HepG2 (cell line): ENCODE results near the gene DOCK4. TPM values are rescaled to one million over a fixed set of nuclear protein-coding genes. Genes with fewer than 3 reads are reported as not detected.

Source experiments
- ATAC-seq: fragments of 200-7000 bp; cut with Tn5 transposase; 3 replicates; pipeline ENCODE4 v1.9.1; 2020; ENCODE audit warnings: mild to moderate bottlenecking, moderate library complexity
- BruUV-seq: library from RNA; stranded (reverse); fragments of 400-500 nt; replicated peaks from 2 replicates; lab custom pipeline; 2021; lab: Mats Ljungman, UMichigan
- CTCF ChIA-PET: fragments of 300-600 bp; formaldehyde crosslinking; extraction: SDS; loops from one replicate; lab custom pipeline; 2021; ENCODE audit warnings: low total read pairs, inconsistent platforms, low intra/inter-chr PET ratio; lab: Yijun Ruan, JAX
- POLR2A ChIA-PET: fragments of 350-600 bp; sonication (Branson Sonifier 250); formaldehyde crosslinking; loops from one replicate; lab custom pipeline; 2020; ENCODE audit warnings: antibody characterized with exemption, inconsistent platforms; lab: Yijun Ruan, JAX
- DNase-seq: peaks from one replicate; pipeline ENCODE4 v3.0.0-alpha.2; 2015; ENCODE audit warnings: low spot score
- FAIRE-seq: peaks from 3 replicates; lab custom pipeline; 2011; peaks lifted over from hg19 to GRCh38; lab: Jason Lieb, UNC
- H2AFZ ChIP-seq: one replicate; pipeline ENCODE4 v1.6.1; 2011; ENCODE audit warnings: low read length, inconsistent platforms
- H3K27ac ChIP-seq: fragments of 300-600 bp; 3 replicates; pipeline ENCODE4 v1.8.0; 2011; ENCODE audit warnings: mixed run types, mild to moderate bottlenecking, mixed read lengths, low read length, inconsistent platforms; ENCODE audit not compliant: insufficient read depth; ENCODE audit errors: extremely low read length
- H3K27me3 ChIP-seq, 2 experiments: fragments of 200-600 bp in 1 of 2; 2 replicates in 1 of 2; 3 replicates in 1 of 2; pipeline versions ENCODE4 v1.6.0 to v1.8.0; 2011; ENCODE audit warnings: low read length in 2 of 2, mild to moderate bottlenecking in 2 of 2, moderate library complexity in 2 of 2, inconsistent platforms in 1 of 2; ENCODE audit not compliant: insufficient read depth in 2 of 2, control insufficient read depth in 1 of 2
- H3K36me3 ChIP-seq, 2 experiments: fragments of 200-600 bp in 1 of 2; replicated peaks in 1 of 2; 2 replicates in 1 of 2; 3 replicates in 1 of 2; pipeline versions ENCODE4 v1.5.1 to v1.8.0; 2011; ENCODE audit warnings: low read length in 2 of 2, inconsistent platforms in 1 of 2; ENCODE audit not compliant: insufficient read depth in 2 of 2, control insufficient read depth in 1 of 2
- H3K4me1 ChIP-seq: 2 replicates; pipeline ENCODE4 v1.5.1; 2012; ENCODE audit warnings: low read length, inconsistent platforms; ENCODE audit not compliant: insufficient read depth
- H3K4me2 ChIP-seq: 2 replicates; pipeline ENCODE4 v1.6.0; 2011; ENCODE audit warnings: low read depth, low read length, inconsistent platforms
- H3K4me3 ChIP-seq, 3 experiments: fragments of 200-600 bp in 1 of 3; sonication (generic), shearing (Covaris generic) in 1 of 3; replicated peaks in 1 of 3; 2 replicates each; pipeline ENCODE4 v1.5.1; 2011 to 2016; ENCODE audit warnings: low read length in 3 of 3, inconsistent platforms in 2 of 3, low read depth in 2 of 3, mild to moderate bottlenecking in 2 of 3, control low read depth in 1 of 3, mixed read lengths in 1 of 3; ENCODE audit not compliant: insufficient read depth in 1 of 3
- H3K79me2 ChIP-seq: one replicate; pipeline ENCODE4 v1.6.1; 2011; ENCODE audit warnings: low read length, inconsistent platforms; ENCODE audit not compliant: insufficient read depth
- H3K9ac ChIP-seq: 2 replicates; pipeline ENCODE4 v1.6.0; 2011; ENCODE audit warnings: mild to moderate bottlenecking, low read depth, low read length, inconsistent platforms; ENCODE audit not compliant: insufficient read depth
- H3K9me3 ChIP-seq: 2 replicates; pipeline ENCODE4 v1.5.1; 2012; ENCODE audit warnings: mild to moderate bottlenecking, low read length
- H4K20me1 ChIP-seq: 2 replicates; pipeline ENCODE4 v1.6.0; 2011; ENCODE audit warnings: inconsistent platforms, mild to moderate bottlenecking, low read length, moderate library complexity; ENCODE audit not compliant: insufficient read depth
- CBX5 ChIP-seq: sonication (generic); formaldehyde crosslinking; IDR thresholded peaks from 2 replicates; pipeline ENCODE4 v1.4.0; 2020; ENCODE audit warnings: missing genetic modification reagents, borderline replicate concordance
- FOXA3 ChIP-seq: IDR thresholded peaks from 2 replicates; pipeline ENCODE4 v1.6.1; 2016; ENCODE audit warnings: missing genetic modification reagents, missing compliant biosample characterization
- HNF4A ChIP-seq: sonication (generic); formaldehyde crosslinking; IDR thresholded peaks from 2 replicates; pipeline ENCODE4 v1.4.0; 2020; ENCODE audit warnings: missing genetic modification reagents
- HNRNPK ChIP-seq: fragments of 200-400 bp; formaldehyde crosslinking; IDR thresholded peaks from 2 replicates; pipeline ENCODE4 v1.6.1; 2018; ENCODE audit warnings: low read length, low read depth, moderate library complexity, mild to moderate bottlenecking; ENCODE audit not compliant: poor library complexity, severe bottlenecking
- RAD21 ChIP-seq: fragments of 450-650 bp; formaldehyde crosslinking; IDR thresholded peaks from 2 replicates; pipeline ENCODE4 v1.5.0; 2020; ENCODE audit warnings: mild to moderate bottlenecking
- SMC3 ChIP-seq: IDR thresholded peaks from 2 replicates; pipeline ENCODE4 v1.6.1; 2011; ENCODE audit warnings: low read length, improper control_type of control experiment
- SOX6 ChIP-seq, 2 experiments: fragments of 450-650 bp in 1 of 2; sonication (generic) in 1 of 2; formaldehyde crosslinking in 1 of 2; IDR thresholded peaks; 2 replicates each; pipeline versions ENCODE4 v1.4.0 to v1.6.1; 2017 to 2020; ENCODE audit warnings: antibody characterized with exemption in 1 of 2, mild to moderate bottlenecking in 1 of 2, missing genetic modification reagents in 1 of 2
- STAG1 ChIP-seq: sonication (generic); formaldehyde crosslinking; IDR thresholded peaks from 2 replicates; pipeline ENCODE4 v1.4.0; 2020; ENCODE audit warnings: missing genetic modification reagents
- TGIF2 ChIP-seq: IDR thresholded peaks from 2 replicates; pipeline ENCODE4 v1.6.1; 2016; ENCODE audit warnings: control low read depth, missing compliant biosample characterization
- ZNF33A ChIP-seq: sonication (generic); formaldehyde crosslinking; IDR thresholded peaks from 2 replicates; pipeline ENCODE4 v1.5.1; 2020; ENCODE audit warnings: missing genetic modification reagents, mild to moderate bottlenecking, moderate library complexity, borderline replicate concordance
- ZNF496 ChIP-seq: sonication (generic); formaldehyde crosslinking; IDR thresholded peaks from 2 replicates; pipeline ENCODE4 v1.8.1; 2023; ENCODE audit warnings: mild to moderate bottlenecking, moderate library complexity, missing genetic modification reagents; ENCODE audit not compliant: insufficient replicate concordance
- ZNF546 ChIP-seq: sonication (generic); formaldehyde crosslinking; conservative IDR thresholded peaks from 2 replicates; pipeline ENCODE4 v1.8.1; 2023; ENCODE audit warnings: mild to moderate bottlenecking, missing genetic modification reagents
- ZNF572 ChIP-seq: sonication (generic); formaldehyde crosslinking; IDR thresholded peaks from 2 replicates; pipeline ENCODE4 v1.5.1; 2020; ENCODE audit warnings: mild to moderate bottlenecking, missing genetic modification reagents
- WGBS: methylation state at CpG from one replicate; pipeline ENCODE4 v1.1.6; 2017; ENCODE audit warnings: low lambda C conversion rate; 5-methylcytosine and 5-hydroxymethylcytosine counted together
- in situ Hi-C: cut with HindIII; loops from 2 replicates; pipeline ENCODE4 v1.10.0; 2017; ENCODE audit warnings: low pct_unique_long_range_greater_than_20kb; ENCODE audit not compliant: extremely low pct_ligation_motif_present
- intact Hi-C: fragments of 100-400 bp; cut with micrococcal nuclease; formaldehyde crosslinking; loops from one replicate; pipeline ENCODE4 v1.10.0; 2022; ENCODE audit not compliant: unreplicated experiment
- polyA plus RNA-seq, 8 experiments: library from polyadenylated mRNA; depleted of rRNA in 3 of 8; stranded (reverse) in 7 of 8; unstranded in 1 of 8; fragments of >200 nt; fragmentation: Illumina TruSeq in 4 of 8; extraction: Trizol in 4 of 8; gene quantifications; 2 replicates each; pipeline versions ENCODE4 v1.2.1 to v1.2.3, GENCODE V29; 2011 to 2016; ENCODE audit warnings: low read depth in 4 of 8, missing spikeins in 1 of 8, mixed read lengths in 1 of 8; ENCODE audit not compliant: insufficient read depth in 1 of 8
- total RNA-seq, 5 experiments: library from RNA; depleted of rRNA; stranded (reverse); fragments of >200 nt; fragmentation: Illumina TruSeq; extraction: Trizol; gene quantifications; 2 replicates each; pipeline ENCODE4 v1.2.3, GENCODE V29; 2016; ENCODE audit warnings: low read depth in 1 of 5
- TF ChIP-seq, protein P1 (sequence below): IDR thresholded peaks from 2 replicates; pipeline ENCODE4 v1.6.1; 2016; ENCODE audit warnings: missing biosample characterization, missing genetic modification reagents, low read depth
- TF ChIP-seq, protein P2 (sequence below): IDR thresholded peaks from 2 replicates; pipeline ENCODE4 v1.6.1; 2016; ENCODE audit warnings: missing compliant biosample characterization, missing genetic modification reagents, borderline replicate concordance

DOCK4 gene
- total and polyA plus RNA-seq, 2 of the 13 experiments (the other 11 are each of a cell fraction or from before 2014, with no cell fraction given) = 13.5 to 17.4 TPM

DNA sequence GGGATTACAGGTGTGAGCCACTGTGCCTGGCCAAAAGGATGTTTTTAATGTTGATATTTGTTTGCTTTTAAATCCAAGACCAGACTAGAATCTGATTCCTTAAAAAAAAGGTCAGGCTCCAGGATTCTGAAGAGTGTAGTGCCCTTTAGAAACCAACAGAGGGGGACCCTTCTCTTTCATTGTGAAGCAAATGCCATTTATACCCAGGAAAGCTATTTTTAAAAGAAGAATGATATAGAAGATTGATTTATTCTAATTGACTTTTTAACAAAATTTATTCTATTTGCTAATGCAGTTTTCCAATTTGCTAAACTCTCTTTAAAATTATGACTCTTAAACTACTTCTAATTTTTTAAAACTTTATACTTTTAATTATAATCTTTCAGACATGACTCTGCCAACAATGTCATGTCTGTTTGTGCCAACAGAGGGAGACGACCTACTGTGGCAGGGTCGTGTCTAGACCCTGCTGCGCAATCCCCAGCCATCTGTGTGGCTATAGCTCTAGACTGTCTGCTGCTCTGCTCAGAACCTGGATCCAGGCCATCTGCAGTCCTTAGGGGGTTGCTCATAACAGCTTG, 442.9 kb downstream of the DOCK4 start:
- peak; percentile 42 for DNase-seq
- intact Hi-C loops = loop anchor here (1.0 to 2.0 kb wide), 5 partner anchors 92 to 689 kb away; partner anchors contain the start of genes DOCK4 and ZNF277
- Histone ChIP-seq H3K9me3 (no peaks in the 10 kb centered on the region), H3K4me3 (no peak overlapping the region), H3K79me2 (no peaks in the 10 kb centered on the region), H3K4me2 (no peak overlapping the region), H4K20me1 (no peaks in the 10 kb centered on the region), H3K27ac (no peak overlapping the region), H3K27me3 (no peaks in the 10 kb centered on the region; a peak in 1 of 5 replicates), H3K36me3 (peaks cover 10 to 22% of the 10 kb centered on the region in 2 experiments; a peak in 4 of 5 replicates), H3K4me1 (no peaks in the 10 kb centered on the region), H3K9ac (no peak overlapping the region), H2AFZ (no peak overlapping the region)
- in situ Hi-C loops = loop anchor here (5.0 kb wide), 1 partner anchor 94 kb away; no protein-coding TSS in a partner anchor
- no peak for TF ChIP-seq HNRNPK
- TF ChIP-seq ZNF572 = no peak
- TF ChIP-seq, protein P1, sequence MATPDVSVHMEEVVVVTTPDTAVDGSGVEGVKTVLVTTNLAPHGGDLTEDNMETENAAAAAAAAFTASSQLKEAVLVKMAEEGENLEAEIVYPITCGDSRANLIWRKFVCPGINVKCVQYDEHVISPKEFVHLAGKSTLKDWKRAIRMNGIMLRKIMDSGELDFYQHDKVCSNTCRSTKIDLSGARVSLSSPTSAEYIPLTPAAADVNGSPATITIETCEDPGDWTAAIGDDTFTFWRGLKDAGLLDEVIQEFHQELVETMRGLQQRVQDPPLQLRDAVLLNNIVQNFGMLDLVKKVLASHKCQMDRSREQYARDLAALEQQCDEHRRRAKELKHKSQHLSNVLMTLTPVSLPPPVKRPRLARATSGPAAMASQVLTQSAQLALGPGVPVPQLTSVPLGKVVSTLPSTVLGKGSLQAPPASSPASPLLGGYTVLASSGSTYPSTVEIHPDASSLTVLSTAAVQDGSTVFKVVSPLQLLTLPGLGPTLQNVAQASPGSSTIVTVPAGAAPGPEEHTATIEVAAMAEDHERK (CRISPR knock-in tag) = no peak
- no peak for TF ChIP-seq ZNF546
- TF ChIP-seq SOX6 (IDR thresholded peaks at IDR 0.05) = no peak
- TF ChIP-seq SOX6 (CRISPR knock-in tag; IDR thresholded peaks at IDR 0.05) = no peak
- TF ChIP-seq, protein P2, sequence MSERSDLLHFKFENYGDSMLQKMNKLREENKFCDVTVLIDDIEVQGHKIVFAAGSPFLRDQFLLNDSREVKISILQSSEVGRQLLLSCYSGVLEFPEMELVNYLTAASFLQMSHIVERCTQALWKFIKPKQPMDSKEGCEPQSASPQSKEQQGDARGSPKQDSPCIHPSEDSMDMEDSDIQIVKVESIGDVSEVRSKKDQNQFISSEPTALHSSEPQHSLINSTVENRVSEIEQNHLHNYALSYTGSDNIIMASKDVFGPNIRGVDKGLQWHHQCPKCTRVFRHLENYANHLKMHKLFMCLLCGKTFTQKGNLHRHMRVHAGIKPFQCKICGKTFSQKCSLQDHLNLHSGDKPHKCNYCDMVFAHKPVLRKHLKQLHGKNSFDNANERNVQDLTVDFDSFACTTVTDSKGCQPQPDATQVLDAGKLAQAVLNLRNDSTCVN (CRISPR knock-in tag) = no peak
- peak; percentile 63 for TF ChIP-seq STAG1 (CRISPR knock-in tag)
- TF ChIP-seq ZNF496 (CRISPR knock-in tag) = no peak
- TF ChIP-seq SMC3 = peak; percentile 25; the same call in 1 of the 2 replicates
- TF ChIP-seq RAD21 (CRISPR knock-in tag) = peak; percentile 15; the same call in 1 of the 2 replicates
- no peak for TF ChIP-seq ZNF33A (CRISPR knock-in tag)
- TF ChIP-seq HNF4A (CRISPR knock-in tag) = no peak
- TF ChIP-seq FOXA3 (CRISPR knock-in tag) = no peak
- TF ChIP-seq CBX5 (CRISPR knock-in tag) = no peak
- TF ChIP-seq TGIF2 (CRISPR knock-in tag) = no peak
- WGBS = 61% methylated on average over 3 of the region's 3 CpGs
- peak; percentile 90 for ATAC-seq
- BruUV-seq = no TSS peak
- POLR2A ChIA-PET = interaction anchor here (1.4 kb wide), 1 partner anchor 92 kb away, joined by 3 read pairs; no protein-coding TSS in a partner anchor
- FAIRE-seq = no peak
- CTCF ChIA-PET = interaction anchor here (2.3 to 2.8 kb wide), 2 partner anchors 92 to 651 kb away, joined by 15 to 16 read pairs; no protein-coding TSS in a partner anchor
